H7 (cell line): ENCODE data around the gene CEL. TPM values are rescaled to one million over a fixed set of nuclear protein-coding genes. Genes with fewer than 3 reads are reported as not detected.

Source experiments
- DNase-seq: peaks from one replicate; pipeline ENCODE4 v3.0.0; 2012
- H3K27me3 ChIP-seq: 2 replicates; pipeline ENCODE4 v1.6.0; 2011; ENCODE audit warnings: mild to moderate bottlenecking, low read length; ENCODE audit not compliant: control insufficient read depth, insufficient read depth
- H3K36me3 ChIP-seq: replicated peaks from 2 replicates; pipeline ENCODE4 v1.5.1; 2011; ENCODE audit warnings: low read length; ENCODE audit not compliant: control insufficient read depth, insufficient read depth
- H3K4me3 ChIP-seq: 2 replicates; pipeline ENCODE4 v1.5.1; 2011; ENCODE audit warnings: low read depth, mild to moderate bottlenecking, control low read depth, low read length, moderate library complexity; ENCODE audit not compliant: insufficient read depth
- total RNA-seq: library from RNA; depleted of rRNA; stranded (reverse); fragments of >200 nt; shearing (Covaris generic); gene quantifications from 2 replicates; pipeline ENCODE4 v1.2.3, GENCODE V29; 2014

The CEL gene
- total RNA-seq, 1 experiment from 2014 or later = 0.87 TPM

- peaks cover 5% of the 10 kb centered on the region for H3K36me3 ChIP-seq
- no peak overlapping the region for H3K4me3 ChIP-seq
- peak; percentile 45 for DNase-seq
- no peaks in the 10 kb centered on the region for H3K27me3 ChIP-seq
These were observed 44.9 kb downstream of the CEL start for GRCh38 chr9:133106511-133107244.

GRCh38 chr9:133107245-133107722 lies 45.5 kb downstream of the CEL start:
- Histone ChIP-seq H3K4me3 (no peak overlapping the region), H3K36me3 (peaks cover 3% of the 10 kb centered on the region), H3K27me3 (no peaks in the 10 kb centered on the region)
- peak; percentile 36 for DNase-seq

DNA sequence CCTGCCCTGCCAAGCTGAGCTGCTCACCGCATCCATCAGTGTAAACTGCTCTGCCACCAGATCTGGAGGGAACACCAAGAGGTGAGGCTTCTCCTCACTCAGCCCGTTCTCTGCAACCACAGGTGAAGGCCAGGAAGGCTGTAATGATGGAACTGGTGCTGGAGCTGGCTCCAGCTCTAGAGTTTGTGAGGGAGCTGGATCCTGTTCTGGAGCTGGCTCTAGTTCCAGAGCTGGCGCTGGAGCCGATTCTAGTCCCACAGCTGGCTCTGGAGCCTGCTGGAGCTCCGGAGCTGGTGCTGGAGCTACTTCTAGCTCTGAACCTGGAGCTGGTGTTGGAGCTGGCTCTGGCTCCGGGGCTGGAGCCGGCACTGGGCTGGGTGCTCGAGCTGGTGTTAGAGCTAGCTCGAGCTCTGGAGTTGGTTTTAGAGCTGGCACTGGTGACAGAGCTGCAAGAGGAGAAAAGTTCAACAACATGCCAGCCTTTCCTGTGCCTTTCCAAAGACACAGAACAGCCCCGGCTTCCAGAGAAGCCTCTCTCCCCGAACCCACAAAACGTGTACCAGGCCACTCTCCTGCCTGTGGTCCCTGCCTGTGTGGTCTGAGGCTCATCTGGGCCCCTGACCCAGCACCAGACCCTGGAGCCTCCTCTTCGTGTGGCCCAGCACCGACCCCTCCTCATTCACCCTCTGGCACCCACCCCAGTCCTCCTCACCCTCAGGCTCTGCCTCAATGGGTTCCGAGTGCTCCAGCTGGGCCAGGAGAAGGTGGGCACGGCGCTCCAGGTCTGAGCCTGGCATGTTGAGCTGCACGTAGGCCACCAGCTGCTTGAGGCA lies 46.4 kb downstream of the CEL start:
- peak; percentile 46 for DNase-seq
- Histone ChIP-seq H3K36me3 (peaks cover 1% of the 10 kb centered on the region), H3K4me3 (no peak overlapping the region), H3K27me3 (no peaks in the 10 kb centered on the region)

GRCh38 chr9:133108794-133109641 lies 47.2 kb downstream of the CEL start:
- H3K36me3 ChIP-seq = peaks cover 1% of the 10 kb centered on the region

DNA sequence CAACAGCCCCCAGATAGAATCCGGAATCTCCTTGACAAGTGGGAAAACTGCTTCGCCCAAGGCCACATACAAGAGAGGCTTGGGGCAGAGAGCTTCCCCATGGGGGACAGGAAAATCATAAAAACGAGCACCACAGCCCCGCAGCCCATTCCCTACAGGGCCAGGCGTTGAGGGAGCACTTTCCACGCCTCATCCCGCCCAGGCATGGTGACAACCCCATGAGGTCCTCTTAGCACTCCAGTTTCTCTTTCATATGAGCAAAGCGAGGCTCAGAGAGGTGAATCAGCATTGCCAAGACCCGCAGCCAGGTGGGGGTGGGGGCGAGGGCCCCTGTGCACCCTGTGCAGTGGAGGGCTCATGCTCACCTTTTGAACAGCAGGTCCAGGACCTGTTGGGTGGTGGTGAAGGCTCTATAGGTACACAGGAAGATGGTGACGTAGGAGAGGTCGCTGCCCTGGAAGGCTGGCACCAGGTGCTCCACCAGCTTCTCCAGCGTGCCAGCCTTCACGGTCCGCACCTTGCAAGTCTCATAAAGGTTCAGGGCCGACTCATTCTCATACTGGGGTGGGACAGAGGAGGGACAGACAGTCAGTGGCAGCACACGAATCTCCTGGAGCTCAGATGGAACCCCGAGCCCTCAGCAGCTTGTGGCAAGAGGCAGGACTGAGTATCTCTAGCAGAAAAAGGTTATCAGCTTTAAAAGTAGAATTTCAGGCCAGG lies 48.3 kb downstream of the CEL start:
- peak; percentile 46 for DNase-seq
- no peak overlapping the region for H3K4me3 ChIP-seq

More at GRCh38 chr9:133108794-133109641, 47.2 kb downstream of the CEL start:
- DNase-seq = peak; percentile 83
- H3K27me3 ChIP-seq = no peaks in the 10 kb centered on the region
- no peak overlapping the region for H3K4me3 ChIP-seq

DNA sequence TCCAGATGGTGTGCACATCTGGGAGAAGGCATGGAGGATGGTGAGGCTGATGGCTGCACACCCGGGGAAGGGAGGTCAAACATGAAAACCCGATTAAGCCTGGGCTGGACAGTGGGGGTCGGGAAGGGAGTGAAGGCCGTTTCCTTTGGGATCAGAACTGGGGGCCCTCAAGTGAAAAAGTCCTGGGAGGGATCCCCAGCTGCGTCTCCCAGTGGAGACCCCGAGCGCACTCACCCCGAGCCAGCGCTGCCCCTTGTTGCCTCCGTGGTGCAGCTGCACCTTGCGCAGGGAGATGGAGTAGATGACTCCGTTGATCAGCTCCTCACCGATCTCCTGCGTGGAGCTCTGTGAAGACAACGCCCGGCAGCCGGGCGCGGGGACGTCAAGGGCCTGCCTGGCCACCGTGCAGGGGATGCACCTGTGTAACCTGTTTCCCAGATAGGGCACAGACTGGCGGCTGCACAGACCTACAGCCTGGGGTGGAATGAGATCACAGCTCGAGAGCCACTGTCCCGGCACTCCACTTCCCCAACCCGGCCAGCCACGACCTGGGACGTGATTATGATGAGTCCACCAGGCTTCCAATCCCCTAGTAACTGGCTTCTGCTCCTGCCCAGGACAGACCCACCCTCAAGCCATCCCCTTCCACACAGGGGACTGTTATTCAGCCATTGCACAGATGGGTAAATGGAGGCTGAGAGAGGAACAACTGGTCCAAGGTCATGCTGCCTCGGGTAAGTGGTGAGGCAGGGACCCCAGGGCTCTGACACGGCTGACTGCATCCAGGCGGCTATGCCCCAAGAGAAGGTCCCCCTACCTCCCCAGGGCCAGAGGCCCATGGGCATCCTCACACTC lies 50.3 kb downstream of the CEL start:
- DNase-seq = no peak
- Histone ChIP-seq H3K27me3 (no peaks in the 10 kb centered on the region), H3K4me3 (no peak overlapping the region), H3K36me3 (peaks cover 1% of the 10 kb centered on the region)

More for the DNA sequence above, 48.3 kb downstream of the CEL start:
- no peaks in the 10 kb centered on the region for H3K27me3 ChIP-seq
- peaks cover 1% of the 10 kb centered on the region for H3K36me3 ChIP-seq

- H3K27me3 ChIP-seq = no peaks in the 10 kb centered on the region
- no peaks in the 10 kb centered on the region; the same call in none of the 2 replicates for H3K36me3 ChIP-seq
- no peak overlapping the region for H3K4me3 ChIP-seq
- DNase-seq = no peak
These were observed 50.9 kb downstream of the CEL start for GRCh38 chr9:133112663-133113026.

DNA sequence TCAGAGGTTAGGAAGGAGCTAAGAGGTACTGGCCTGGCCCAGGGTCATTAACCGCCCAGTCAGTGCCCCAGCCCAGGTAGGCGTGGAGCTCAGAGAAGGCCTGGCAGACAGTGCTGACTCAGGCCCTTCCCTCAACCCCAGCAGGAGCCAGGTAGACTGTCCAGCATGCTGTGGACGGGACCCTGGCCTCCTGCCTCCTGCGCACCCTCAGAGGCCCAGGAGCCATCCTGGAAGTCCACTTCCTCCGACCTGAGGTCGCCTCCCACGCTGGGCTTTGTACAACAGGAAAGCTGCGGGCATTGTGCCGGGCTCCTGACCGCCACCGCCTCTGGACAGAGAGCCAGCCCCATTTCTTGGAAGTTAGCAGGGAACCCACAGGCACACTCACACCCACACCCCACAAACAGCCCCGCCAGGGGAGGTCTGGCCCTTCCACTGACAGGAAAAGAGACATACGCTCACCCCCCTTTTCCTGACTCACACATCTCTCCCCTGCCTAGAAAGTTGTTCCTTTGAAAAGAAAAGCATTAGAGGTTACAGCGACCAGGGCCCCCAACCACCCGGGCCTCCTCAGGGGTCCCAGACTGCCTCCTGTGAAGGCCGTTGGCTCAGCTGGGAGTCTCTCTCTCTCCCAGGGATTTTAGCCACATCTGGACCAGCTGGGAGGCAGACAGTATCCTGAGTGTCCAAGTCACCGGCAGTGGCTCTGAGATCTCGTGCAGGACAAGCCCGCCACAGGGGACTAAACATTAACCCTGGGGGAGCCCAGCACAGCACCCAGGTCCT lies 51.6 kb downstream of the CEL start:
- no peaks in the 10 kb centered on the region; the same call in 1 of the 2 replicates for H3K36me3 ChIP-seq
- H3K27me3 ChIP-seq = no peaks in the 10 kb centered on the region
- no peak overlapping the region for H3K4me3 ChIP-seq
- no peak for DNase-seq

- Histone ChIP-seq H3K4me3 (no peak overlapping the region), H3K36me3 (no peaks in the 10 kb centered on the region; the same call in 1 of the 2 replicates), H3K27me3 (peaks cover 6% of the 10 kb centered on the region; the same call in 1 of the 2 replicates)
- peak; percentile 71 for DNase-seq
These were observed 52.4 kb downstream of the CEL start for GRCh38 chr9:133113949-133114885.

- H3K27me3 ChIP-seq = peaks cover 11% of the 10 kb centered on the region
- no peaks in the 10 kb centered on the region for H3K36me3 ChIP-seq
- no peak for DNase-seq
- no peak overlapping the region for H3K4me3 ChIP-seq
These were observed 53.3 kb downstream of the CEL start for GRCh38 chr9:133114886-133115603.

GRCh38 chr9:133115604-133116345 lies 54.0 kb downstream of the CEL start:
- peaks cover 11% of the 10 kb centered on the region for H3K27me3 ChIP-seq
- DNase-seq = peak; percentile 61
- H3K36me3 ChIP-seq = no peaks in the 10 kb centered on the region
- H3K4me3 ChIP-seq = no peak overlapping the region
